HepG2 (cell line): ENCODE data around the gene GAL3ST1. TPM values are rescaled to one million over a fixed set of nuclear protein-coding genes. Genes with fewer than 3 reads are reported as not detected.
A peak's percentile ranks its signal among the peaks of the same experiment; 100 is the strongest.

Experiments used
- ATF1 ChIP-seq: IDR thresholded peaks from 2 replicates; pipeline ENCODE4 v1.6.1; 2016; ENCODE audit warnings: mild to moderate bottlenecking, control low read depth
- BRCA1 ChIP-seq: sonication (generic); formaldehyde crosslinking; IDR thresholded peaks from 2 replicates; pipeline ENCODE4 v1.4.0; 2020; ENCODE audit warnings: missing genetic modification reagents
- CC2D1A ChIP-seq: sonication (generic); formaldehyde crosslinking; IDR thresholded peaks from 2 replicates; pipeline ENCODE4 v1.8.1; 2023; ENCODE audit warnings: mild to moderate bottlenecking, missing genetic modification reagents
- CHD4 ChIP-seq: fragments of 200-600 bp; sonication (generic); IDR thresholded peaks from 2 replicates; pipeline ENCODE4 v1.7.0; 2017; ENCODE audit warnings: mild to moderate bottlenecking, low read length, borderline replicate concordance
- GLI4 ChIP-seq: sonication (generic); formaldehyde crosslinking; IDR thresholded peaks from 2 replicates; pipeline ENCODE4 v1.5.1; 2020; ENCODE audit warnings: missing genetic modification reagents, mild to moderate bottlenecking, moderate library complexity, borderline replicate concordance
- HOXA5 ChIP-seq: sonication (generic); formaldehyde crosslinking; IDR thresholded peaks from 2 replicates; pipeline ENCODE4 v1.4.0; 2020; ENCODE audit warnings: missing genetic modification reagents
- HOXA9 ChIP-seq: sonication (generic); formaldehyde crosslinking; IDR thresholded peaks from 2 replicates; pipeline ENCODE4 v1.8.1; 2022; ENCODE audit warnings: missing genetic modification reagents, mild to moderate bottlenecking, moderate library complexity, borderline replicate concordance
- NR1H2 ChIP-seq: sonication (generic); formaldehyde crosslinking; IDR thresholded peaks from 2 replicates; pipeline ENCODE4 v1.8.1; 2022; ENCODE audit warnings: low read depth, missing genetic modification reagents, borderline replicate concordance
- RORA ChIP-seq: sonication (generic); formaldehyde crosslinking; IDR thresholded peaks from 2 replicates; pipeline ENCODE4 v1.5.0; 2020; ENCODE audit warnings: mild to moderate bottlenecking, missing genetic modification reagents, moderate library complexity
- RXRA ChIP-seq: sonication (generic); formaldehyde crosslinking; IDR thresholded peaks from 2 replicates; pipeline ENCODE4 v1.5.1; 2020; ENCODE audit warnings: missing genetic modification reagents
- SIX4 ChIP-seq: sonication (generic); formaldehyde crosslinking; IDR thresholded peaks from 2 replicates; pipeline ENCODE4 v1.4.0; 2020; ENCODE audit warnings: missing genetic modification reagents
- SP2 ChIP-seq: sonication (generic); formaldehyde crosslinking; IDR thresholded peaks from 2 replicates; pipeline ENCODE4 v1.5.1; 2020; ENCODE audit warnings: mild to moderate bottlenecking, missing genetic modification reagents
- ZBTB42 ChIP-seq: sonication (generic); formaldehyde crosslinking; IDR thresholded peaks from 2 replicates; pipeline ENCODE4 v1.5.0; 2020; ENCODE audit warnings: mild to moderate bottlenecking, missing genetic modification reagents
- ZNF326 ChIP-seq: sonication (generic); formaldehyde crosslinking; IDR thresholded peaks from 2 replicates; pipeline ENCODE4 v1.4.0; 2020; ENCODE audit warnings: missing genetic modification reagents, borderline replicate concordance
- ZNF350 ChIP-seq: sonication (generic); formaldehyde crosslinking; IDR thresholded peaks from 2 replicates; pipeline ENCODE4 v1.4.0; 2020; ENCODE audit warnings: mild to moderate bottlenecking, low read depth, missing genetic modification reagents, borderline replicate concordance
- ZNF446 ChIP-seq: sonication (generic); formaldehyde crosslinking; IDR thresholded peaks from 2 replicates; pipeline ENCODE4 v1.5.0; 2020; ENCODE audit warnings: mild to moderate bottlenecking, missing genetic modification reagents
- ZNF460 ChIP-seq: sonication (generic); formaldehyde crosslinking; IDR thresholded peaks from 2 replicates; pipeline ENCODE4 v1.5.1; 2020; ENCODE audit warnings: missing genetic modification reagents, mild to moderate bottlenecking, borderline replicate concordance
- ZNF773 ChIP-seq: sonication (generic); formaldehyde crosslinking; IDR thresholded peaks from 2 replicates; pipeline ENCODE4 v1.4.0; 2020; ENCODE audit warnings: missing genetic modification reagents, borderline replicate concordance
- ZNF775 ChIP-seq: sonication (generic); formaldehyde crosslinking; IDR thresholded peaks from 2 replicates; pipeline ENCODE4 v1.4.0; 2020; ENCODE audit warnings: missing genetic modification reagents, mild to moderate bottlenecking, moderate library complexity, borderline replicate concordance
- ZNF781 ChIP-seq: sonication (generic); formaldehyde crosslinking; IDR thresholded peaks from 2 replicates; pipeline ENCODE4 v1.5.1; 2020; ENCODE audit warnings: borderline replicate concordance, mild to moderate bottlenecking, missing genetic modification reagents; ENCODE audit errors: not compliant biosample characterization
- ZSCAN22 ChIP-seq: sonication (generic); formaldehyde crosslinking; IDR thresholded peaks from 2 replicates; pipeline ENCODE4 v1.4.0; 2020; ENCODE audit warnings: mild to moderate bottlenecking, missing genetic modification reagents
- polyA plus RNA-seq, 8 experiments: library from polyadenylated mRNA; depleted of rRNA in 3 of 8; stranded (reverse) in 7 of 8; unstranded in 1 of 8; fragments of >200 nt; fragmentation: Illumina TruSeq in 4 of 8; extraction: Trizol in 4 of 8; gene quantifications; 2 replicates each; pipeline versions ENCODE4 v1.2.1 to v1.2.3, GENCODE V29; 2011 to 2016; ENCODE audit warnings: low read depth in 4 of 8, missing spikeins in 1 of 8, mixed read lengths in 1 of 8; ENCODE audit not compliant: insufficient read depth in 1 of 8
- total RNA-seq, 5 experiments: library from RNA; depleted of rRNA; stranded (reverse); fragments of >200 nt; fragmentation: Illumina TruSeq; extraction: Trizol; gene quantifications; 2 replicates each; pipeline ENCODE4 v1.2.3, GENCODE V29; 2016; ENCODE audit warnings: low read depth in 1 of 5
- TF ChIP-seq, protein P1 (sequence below): sonication (generic); formaldehyde crosslinking; IDR thresholded peaks from 2 replicates; pipeline ENCODE4 v1.5.0; 2020; ENCODE audit warnings: mild to moderate bottlenecking, missing genetic modification reagents, borderline replicate concordance
- TF ChIP-seq, protein P2 (sequence below): sonication (generic); formaldehyde crosslinking; IDR thresholded peaks from 2 replicates; pipeline ENCODE4 v1.8.0; 2022; ENCODE audit warnings: mild to moderate bottlenecking, missing genetic modification reagents; ENCODE audit not compliant: insufficient replicate concordance
- TF ChIP-seq, protein P3 (sequence below): sonication (generic); formaldehyde crosslinking; IDR thresholded peaks from 2 replicates; pipeline ENCODE4 v1.4.0; 2020; ENCODE audit warnings: missing genetic modification reagents, borderline replicate concordance

The GAL3ST1 gene
- total and polyA plus RNA-seq, 2 of the 13 experiments (the other 11 are each of a cell fraction or from before 2014, with no cell fraction given) = 4.4 to 14.7 TPM

DNA sequence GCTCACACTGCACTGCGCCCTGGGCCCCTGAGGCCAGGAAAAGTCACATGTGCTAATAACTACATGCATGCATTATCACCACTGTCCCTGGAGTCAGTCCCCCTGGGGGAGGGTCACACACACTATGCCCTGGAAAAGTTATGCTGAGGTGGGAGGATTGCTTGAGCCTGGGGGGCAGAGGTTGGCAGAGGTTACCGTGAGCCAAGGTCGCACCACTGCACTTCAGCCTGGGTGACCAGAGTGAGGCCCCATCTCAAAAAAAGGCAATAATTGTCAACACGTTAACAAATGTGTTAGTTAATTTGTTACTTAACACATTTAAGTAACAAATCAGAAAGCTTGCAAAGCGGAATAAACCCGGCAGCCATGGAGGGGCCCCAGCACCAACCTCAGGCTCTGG lies 14.6 kb downstream of the GAL3ST1 start (continued):
- TF ChIP-seq ATF1 (no peak), SP2 (CRISPR knock-in tag) (no peak), CHD4 (no peak), ZNF781 (CRISPR knock-in tag) (no peak), HOXA9 (CRISPR knock-in tag) (no peak), ZNF350 (no peak), ZNF446 (CRISPR knock-in tag) (no peak), SIX4 (CRISPR knock-in tag) (no peak), ZNF773 (CRISPR knock-in tag) (no peak), RORA (CRISPR knock-in tag) (no peak), BRCA1 (CRISPR knock-in tag) (no peak), CC2D1A (CRISPR knock-in tag) (no peak), ZNF326 (no peak), ZSCAN22 (CRISPR knock-in tag) (no peak), ZBTB42 (CRISPR knock-in tag) (no peak), RXRA (CRISPR knock-in tag) (peak; percentile 38; the same call in 1 of the 2 replicates), NR1H2 (CRISPR knock-in tag) (0 out of 2 replicates have a peak, but pooled peaks have one; percentile 42), ZNF460 (CRISPR knock-in tag) (no peak), HOXA5 (no peak), GLI4 (CRISPR knock-in tag) (no peak), ZNF775 (CRISPR knock-in tag) (no peak)
- TF ChIP-seq, protein P1, sequence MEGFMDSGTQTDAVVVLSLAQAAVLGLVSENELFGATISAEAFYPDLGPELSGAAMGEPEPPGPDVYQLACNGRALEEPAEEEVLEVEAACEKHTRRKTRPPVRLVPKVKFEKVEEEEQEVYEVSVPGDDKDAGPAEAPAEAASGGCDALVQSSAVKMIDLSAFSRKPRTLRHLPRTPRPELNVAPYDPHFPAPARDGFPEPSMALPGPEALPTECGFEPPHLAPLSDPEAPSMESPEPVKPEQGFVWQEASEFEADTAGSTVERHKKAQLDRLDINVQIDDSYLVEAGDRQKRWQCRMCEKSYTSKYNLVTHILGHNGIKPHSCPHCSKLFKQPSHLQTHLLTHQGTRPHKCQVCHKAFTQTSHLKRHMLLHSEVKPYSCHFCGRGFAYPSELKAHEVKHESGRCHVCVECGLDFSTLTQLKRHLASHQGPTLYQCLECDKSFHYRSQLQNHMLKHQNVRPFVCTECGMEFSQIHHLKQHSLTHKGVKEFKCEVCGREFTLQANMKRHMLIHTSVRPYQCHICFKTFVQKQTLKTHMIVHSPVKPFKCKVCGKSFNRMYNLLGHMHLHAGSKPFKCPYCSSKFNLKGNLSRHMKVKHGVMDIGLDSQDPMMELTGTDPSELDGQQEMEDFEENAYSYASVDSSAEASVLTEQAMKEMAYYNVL (CRISPR knock-in tag) = no peak
- TF ChIP-seq, protein P2, sequence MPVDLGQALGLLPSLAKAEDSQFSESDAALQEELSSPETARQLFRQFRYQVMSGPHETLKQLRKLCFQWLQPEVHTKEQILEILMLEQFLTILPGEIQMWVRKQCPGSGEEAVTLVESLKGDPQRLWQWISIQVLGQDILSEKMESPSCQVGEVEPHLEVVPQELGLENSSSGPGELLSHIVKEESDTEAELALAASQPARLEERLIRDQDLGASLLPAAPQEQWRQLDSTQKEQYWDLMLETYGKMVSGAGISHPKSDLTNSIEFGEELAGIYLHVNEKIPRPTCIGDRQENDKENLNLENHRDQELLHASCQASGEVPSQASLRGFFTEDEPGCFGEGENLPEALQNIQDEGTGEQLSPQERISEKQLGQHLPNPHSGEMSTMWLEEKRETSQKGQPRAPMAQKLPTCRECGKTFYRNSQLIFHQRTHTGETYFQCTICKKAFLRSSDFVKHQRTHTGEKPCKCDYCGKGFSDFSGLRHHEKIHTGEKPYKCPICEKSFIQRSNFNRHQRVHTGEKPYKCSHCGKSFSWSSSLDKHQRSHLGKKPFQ = no peak
- TF ChIP-seq, protein P3, sequence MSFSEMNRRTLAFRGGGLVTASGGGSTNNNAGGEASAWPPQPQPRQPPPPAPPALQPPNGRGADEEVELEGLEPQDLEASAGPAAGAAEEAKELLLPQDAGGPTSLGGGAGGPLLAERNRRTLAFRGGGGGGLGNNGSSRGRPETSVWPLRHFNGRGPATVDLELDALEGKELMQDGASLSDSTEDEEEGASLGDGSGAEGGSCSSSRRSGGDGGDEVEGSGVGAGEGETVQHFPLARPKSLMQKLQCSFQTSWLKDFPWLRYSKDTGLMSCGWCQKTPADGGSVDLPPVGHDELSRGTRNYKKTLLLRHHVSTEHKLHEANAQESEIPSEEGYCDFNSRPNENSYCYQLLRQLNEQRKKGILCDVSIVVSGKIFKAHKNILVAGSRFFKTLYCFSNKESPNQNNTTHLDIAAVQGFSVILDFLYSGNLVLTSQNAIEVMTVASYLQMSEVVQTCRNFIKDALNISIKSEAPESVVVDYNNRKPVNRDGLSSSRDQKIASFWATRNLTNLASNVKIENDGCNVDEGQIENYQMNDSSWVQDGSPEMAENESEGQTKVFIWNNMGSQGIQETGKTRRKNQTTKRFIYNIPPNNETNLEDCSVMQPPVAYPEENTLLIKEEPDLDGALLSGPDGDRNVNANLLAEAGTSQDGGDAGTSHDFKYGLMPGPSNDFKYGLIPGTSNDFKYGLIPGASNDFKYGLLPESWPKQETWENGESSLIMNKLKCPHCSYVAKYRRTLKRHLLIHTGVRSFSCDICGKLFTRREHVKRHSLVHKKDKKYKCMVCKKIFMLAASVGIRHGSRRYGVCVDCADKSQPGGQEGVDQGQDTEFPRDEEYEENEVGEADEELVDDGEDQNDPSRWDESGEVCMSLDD (CRISPR knock-in tag) = no peak
